Mucosa of descending colon (tissue), 3 donors: ENCODE data around the gene MRPL11. TPM values are rescaled to one million over a fixed set of nuclear protein-coding genes. Genes with fewer than 3 reads are reported as not detected.
A peak's percentile ranks its signal among the peaks of the same experiment; 100 is the strongest.

ENCODE experiments used
- ATAC-seq: fragments of 200-7000 bp; cut with Tn5 transposase; one replicate; pipeline ENCODE4 v1.9.1; 2020; ENCODE audit warnings: mild to moderate bottlenecking, moderate library complexity
- DNase-seq, 3 donors: peaks; one replicate each; pipeline ENCODE4 v3.0.0-alpha.2; 2020
- H3K36me3 ChIP-seq: fragments of 200-600 bp; one replicate; pipeline ENCODE4 v1.8.0; 2021; ENCODE audit warnings: low read depth, mild to moderate bottlenecking
- H3K4me1 ChIP-seq: fragments of 200-600 bp; one replicate; pipeline ENCODE4 v1.8.0; 2021; ENCODE audit warnings: low read depth, mild to moderate bottlenecking
- H3K4me3 ChIP-seq: fragments of 200-600 bp; one replicate; pipeline ENCODE4 v1.8.0; 2021; ENCODE audit warnings: mild to moderate bottlenecking
- H3K9me3 ChIP-seq: fragments of 200-600 bp; one replicate; pipeline ENCODE4 v1.8.0; 2021; ENCODE audit warnings: mild to moderate bottlenecking
- intact Hi-C, 2 donors: fragments of 100-400 bp; cut with DNase I in 1 of 2; cut with micrococcal nuclease in 1 of 2; formaldehyde crosslinking; loops; one replicate each; pipeline versions ENCODE4 v1.11.0 to v1.11.1; 2022; cut with DNase I, micrococcal nuclease
- total RNA-seq, 3 donors: library from RNA; stranded (reverse); fragmentation: NEBNext Ultra II Directional in 2 of 3; extraction: Animal tissue kit (Norgen Biotek cat#: 25700) in 2 of 3; gene quantifications; one replicate each; pipeline versions ENCODE4 v1.2.1 to v1.2.4, GENCODE V29; 2021 to 2023
- TF ChIP-seq, protein P1 (sequence below): fragments of 200-600 bp; IDR thresholded peaks from one replicate; pipeline ENCODE4 v1.8.0; 2022; ENCODE audit warnings: antibody characterized with exemption, mild to moderate bottlenecking
- donor health status: DM: no; HTN: no; CAD: no; lungs with moderate emphysema.
- donor health status: DM: no; HTN: no; CAD: no.
- donor health status: DM: no; HTN: yes; CAD: no.

MRPL11 gene
- total RNA-seq, 3 donors from 2014 or later: 43.7 to 64.9 (median 46.6) TPM

DNA sequence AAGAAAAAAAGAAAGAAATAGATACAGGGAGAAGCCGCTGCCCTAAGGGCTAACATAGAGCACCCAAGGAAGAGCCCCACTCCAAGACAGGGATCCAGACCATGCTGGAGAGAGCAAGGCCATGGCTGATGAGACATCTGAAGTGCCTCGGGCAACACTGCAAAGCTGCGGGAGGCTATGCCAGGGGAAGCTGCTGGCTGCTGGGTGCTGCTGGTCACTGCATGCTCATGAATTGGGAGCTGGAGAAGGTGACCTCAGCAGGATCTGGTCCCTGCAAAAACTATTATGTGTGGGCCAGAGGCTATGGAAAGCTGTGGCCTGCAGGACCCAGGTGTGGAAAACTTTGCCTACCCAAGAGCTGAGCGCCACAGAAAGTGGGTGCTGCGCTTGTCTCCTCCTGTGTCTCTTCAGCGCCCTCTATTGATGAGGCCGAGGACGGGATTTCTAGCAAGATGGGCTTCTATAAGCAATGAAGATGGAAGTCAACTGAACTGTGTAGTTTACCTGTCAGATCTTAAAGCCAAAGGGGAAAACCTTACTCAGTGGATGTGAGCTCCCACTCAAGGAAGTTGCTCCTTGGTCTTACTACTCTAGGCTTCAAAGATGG is 49.8 kb downstream of the MRPL11 start:
- TF ChIP-seq, protein P1, sequence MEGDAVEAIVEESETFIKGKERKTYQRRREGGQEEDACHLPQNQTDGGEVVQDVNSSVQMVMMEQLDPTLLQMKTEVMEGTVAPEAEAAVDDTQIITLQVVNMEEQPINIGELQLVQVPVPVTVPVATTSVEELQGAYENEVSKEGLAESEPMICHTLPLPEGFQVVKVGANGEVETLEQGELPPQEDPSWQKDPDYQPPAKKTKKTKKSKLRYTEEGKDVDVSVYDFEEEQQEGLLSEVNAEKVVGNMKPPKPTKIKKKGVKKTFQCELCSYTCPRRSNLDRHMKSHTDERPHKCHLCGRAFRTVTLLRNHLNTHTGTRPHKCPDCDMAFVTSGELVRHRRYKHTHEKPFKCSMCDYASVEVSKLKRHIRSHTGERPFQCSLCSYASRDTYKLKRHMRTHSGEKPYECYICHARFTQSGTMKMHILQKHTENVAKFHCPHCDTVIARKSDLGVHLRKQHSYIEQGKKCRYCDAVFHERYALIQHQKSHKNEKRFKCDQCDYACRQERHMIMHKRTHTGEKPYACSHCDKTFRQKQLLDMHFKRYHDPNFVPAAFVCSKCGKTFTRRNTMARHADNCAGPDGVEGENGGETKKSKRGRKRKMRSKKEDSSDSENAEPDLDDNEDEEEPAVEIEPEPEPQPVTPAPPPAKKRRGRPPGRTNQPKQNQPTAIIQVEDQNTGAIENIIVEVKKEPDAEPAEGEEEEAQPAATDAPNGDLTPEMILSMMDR: peak; percentile 69
- DNase-seq (peak in 2 of 3 donors; percentile 68 to 89), ATAC-seq (peak; percentile 87)
- no peaks in the 10 kb centered on the region for H3K36me3 ChIP-seq
- H3K9me3 ChIP-seq: no peaks in the 10 kb centered on the region
- intact Hi-C loops: loop anchor here in 1 of 2 donors (10.0 kb wide), 1 partner anchor 74 kb away; the partner anchor contains the start of gene CD248
- no peaks in the 10 kb centered on the region for H3K4me1 ChIP-seq
- no peak overlapping the region for H3K4me3 ChIP-seq

GRCh38 chr11:66386171-66387069 is 52.2 kb downstream of the MRPL11 start:
- DNase-seq (peak; percentile 75 to 96 (median 85)), ATAC-seq (peak; percentile 91)
- TF ChIP-seq, protein P1: peak; percentile 86
- Histone ChIP-seq H3K4me1 (no peaks in the 10 kb centered on the region), H3K9me3 (no peaks in the 10 kb centered on the region), H3K4me3 (no peak overlapping the region), H3K36me3 (no peaks in the 10 kb centered on the region)
- intact Hi-C loops: loop anchor here in 1 of 2 donors (10.0 kb wide), 1 partner anchor 72 kb away; the partner anchor contains the start of gene CD248

Other genes with a start within 250 kb of the MRPL11 start
- 10 to 100 TPM in 2 of 3 donors, 1 to 10 TPM in 1; 9.4 to 45.2 (median 10.8) TPM for gene KLC2, start 181.1 kb downstream of the MRPL11 start, total RNA-seq
- gene RAB1B, start 170.2 kb downstream of the MRPL11 start, total RNA-seq: 100 to 1,000 TPM; 154 to 210 (median 191) TPM
- 1 to 10 TPM; 1.0 to 1.9 (median 1.3) TPM for gene CNIH2, start 160.7 kb downstream of the MRPL11 start, total RNA-seq
- gene YIF1A, start 149.7 kb downstream of the MRPL11 start, total RNA-seq: 10 to 100 TPM; 66.1 to 93.5 (median 77.9) TPM
- under 1 TPM; 0.17 to 0.38 (median 0.27) TPM for gene TMEM151A, start 147.0 kb downstream of the MRPL11 start, total RNA-seq
- 10 to 100 TPM in 2 of 3 donors, 1 to 10 TPM in 1; 4.5 to 37.7 (median 28.5) TPM for gene CD248, start 121.8 kb downstream of the MRPL11 start, total RNA-seq
- gene RIN1, start 102.4 kb downstream of the MRPL11 start, total RNA-seq: 10 to 100 TPM in 1 of 3 donors, 1 to 10 TPM in 2; 5.2 to 12.7 (median 9.5) TPM
- gene BRMS1, start 93.7 kb downstream of the MRPL11 start, total RNA-seq: 10 to 100 TPM; 35.9 to 47.6 (median 39.3) TPM
- gene B4GAT1, start 91.2 kb downstream of the MRPL11 start, total RNA-seq: 10 to 100 TPM; 13.4 to 34.6 (median 13.4) TPM
- 10 to 100 TPM; 10.3 to 22.6 (median 14.9) TPM for gene SLC29A2, start 67.1 kb downstream of the MRPL11 start, total RNA-seq
- 1 to 10 TPM in 1 of 3 donors, not detected in 2; 5.6 TPM for gene NPAS4, start 17.8 kb downstream of the MRPL11 start, total RNA-seq
- 10 to 100 TPM in 1 of 3 donors, 1 to 10 TPM in 2; 2.8 to 25.5 (median 3.6) TPM for gene PELI3, start 28.1 kb upstream of the MRPL11 start, total RNA-seq
- gene DPP3, start 41.6 kb upstream of the MRPL11 start, total RNA-seq: 10 to 100 TPM; 37.9 to 92.2 (median 75.5) TPM
- gene BBS1, start 71.8 kb upstream of the MRPL11 start, total RNA-seq: 10 to 100 TPM; 27.7 to 49.3 (median 35.4) TPM
- 10 to 100 TPM in 2 of 3 donors, 1 to 10 TPM in 1; 9.1 to 11.8 (median 10.4) TPM for gene ZDHHC24, start 107.2 kb upstream of the MRPL11 start, total RNA-seq
- gene ACTN3, start 108.1 kb upstream of the MRPL11 start, total RNA-seq: under 1 TPM in 1 of 3 donors, not detected in 2; 0.09 TPM
- gene CTSF, start 129.8 kb upstream of the MRPL11 start, total RNA-seq: 10 to 100 TPM in 1 of 3 donors, 1 to 10 TPM in 2; 5.8 to 84.3 (median 8.3) TPM
- under 1 TPM; 0.32 to 0.63 (median 0.58) TPM for gene CCDC87, start 154.2 kb upstream of the MRPL11 start, total RNA-seq
- gene CCS, start 154.3 kb upstream of the MRPL11 start, total RNA-seq: 10 to 100 TPM; 34.9 to 50.7 (median 42.2) TPM
- 10 to 100 TPM; 63.8 to 87.0 (median 72.6) TPM for gene RBM14, start 177.8 kb upstream of the MRPL11 start, total RNA-seq
- gene RBM4, start 199.9 kb upstream of the MRPL11 start, total RNA-seq: 100 to 1,000 TPM; 101 to 125 (median 104) TPM
- gene RBM4B, start 239.0 kb upstream of the MRPL11 start, total RNA-seq: 10 to 100 TPM; 16.7 to 22.7 (median 16.7) TPM